Activated B cell treated with CpG ODN at 0.5 μM for 24 hours (primary cell): Measurements from ENCODE around the gene CST7. TPM values are rescaled to one million over a fixed set of nuclear protein-coding genes. Genes with fewer than 3 reads are reported as not detected.

Experiments used
- ATAC-seq: fragments of 200-7000 bp; cut with Tn5 transposase; one replicate; pipeline ENCODE4 v1.10.0; 2021; ENCODE audit warnings: low read depth, mild to moderate bottlenecking, moderate library complexity
- CTCF ChIA-PET: fragments of 350-600 bp; sonication (Branson Sonifier 250); formaldehyde crosslinking; loops from one replicate; lab custom pipeline; 2021; ENCODE audit warnings: antibody characterized with exemption; lab: Charles Lee
- POLR2A ChIA-PET: fragments of 350-600 bp; sonication (Branson Sonifier 250); formaldehyde crosslinking; loops from one replicate; lab custom pipeline; 2021; ENCODE audit warnings: antibody characterized with exemption; lab: Charles Lee
- DNase-seq: peaks from one replicate; pipeline ENCODE4 v3.0.0; 2022
- H3K27ac Mint-ChIP-seq: one replicate; pipeline ENCODE4 v1.8.0; 2020; ENCODE audit warnings: mixed read lengths
- H3K27me3 Mint-ChIP-seq: one replicate; pipeline ENCODE4 v1.8.0; 2021; ENCODE audit warnings: mixed read lengths
- H3K36me3 Mint-ChIP-seq: one replicate; pipeline ENCODE4 v1.8.0; 2021; ENCODE audit warnings: low read depth, mixed read lengths
- H3K4me1 Mint-ChIP-seq: one replicate; pipeline ENCODE4 v1.8.0; 2021; ENCODE audit warnings: mixed read lengths
- H3K4me3 Mint-ChIP-seq: one replicate; pipeline ENCODE4 v1.8.0; 2020; ENCODE audit warnings: mild to moderate bottlenecking, mixed read lengths
- H3K9me3 Mint-ChIP-seq: one replicate; pipeline ENCODE4 v1.8.0; 2020; ENCODE audit warnings: mixed read lengths
- intact Hi-C: fragments of 100-400 bp; cut with micrococcal nuclease; formaldehyde crosslinking; loops from one replicate; pipeline ENCODE4 v1.15.1; 2024
- total RNA-seq: library from RNA; stranded (reverse); gene quantifications from 2 replicates; pipeline ENCODE4 v1.2.3, GENCODE V29; 2022
- TF ChIP-seq, protein P1 (sequence below): fragments of 200-600 bp; IDR thresholded peaks from one replicate; pipeline ENCODE4 v1.8.0; 2022; ENCODE audit warnings: antibody characterized with exemption, mild to moderate bottlenecking

Gene CST7
- total RNA-seq, 1 donor from 2014 or later, result 1.0 TPM

DNA sequence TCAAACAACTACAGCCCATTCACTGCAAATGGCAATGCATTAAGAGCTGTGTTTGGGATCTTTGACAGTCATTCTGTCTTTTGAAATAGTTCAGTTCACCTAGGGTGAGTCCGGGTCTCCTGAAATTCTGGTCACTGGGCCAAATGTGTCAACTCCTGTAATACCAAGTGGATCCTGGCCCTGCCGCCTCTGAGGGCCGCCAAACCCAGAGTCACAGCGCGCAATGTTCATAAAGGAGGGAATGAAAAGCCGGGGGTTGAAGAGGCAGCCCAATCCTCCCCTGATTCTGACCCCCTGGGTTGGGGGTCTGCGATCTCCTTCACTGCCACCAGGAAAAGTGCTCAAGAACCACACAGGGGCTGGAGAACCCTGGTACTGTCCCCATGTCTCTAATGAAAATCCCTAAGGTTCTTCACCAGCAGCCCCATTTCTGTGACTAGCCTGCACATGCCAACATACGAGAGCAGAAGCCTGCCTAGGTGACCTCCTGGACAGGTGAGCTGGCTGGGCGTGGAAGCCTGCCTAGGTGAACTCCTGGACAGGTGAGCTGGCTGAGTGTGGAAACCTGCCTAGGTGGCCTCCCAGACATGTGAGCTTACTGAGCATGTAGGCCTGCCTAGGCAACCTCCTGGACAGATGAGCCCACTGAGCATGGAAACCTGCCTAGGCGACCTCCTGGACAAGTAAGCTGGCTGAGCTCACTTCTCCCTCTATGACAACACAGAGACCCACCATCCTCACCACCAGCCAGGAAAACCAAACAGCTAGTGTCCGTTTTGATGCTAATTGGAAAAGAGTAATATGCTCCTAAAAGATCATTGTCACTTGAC, 59.5 kb downstream of the CST7 start:
- no peak overlapping the region for H3K27ac Mint-ChIP-seq

More for the DNA sequence above, 59.5 kb downstream of the CST7 start:
- ChIA-PET POLR2A (no interaction called here), CTCF (no interaction called here)
- Mint-ChIP-seq H3K4me1 (no peaks in the 10 kb centered on the region), H3K4me3 (no peak overlapping the region), H3K9me3 (no peaks in the 10 kb centered on the region), H3K27me3 (no peaks in the 10 kb centered on the region), H3K36me3 (peaks cover 93% of the 10 kb centered on the region)
- DNase-seq, result no peak
- no peak for ATAC-seq
- TF ChIP-seq, protein P1, sequence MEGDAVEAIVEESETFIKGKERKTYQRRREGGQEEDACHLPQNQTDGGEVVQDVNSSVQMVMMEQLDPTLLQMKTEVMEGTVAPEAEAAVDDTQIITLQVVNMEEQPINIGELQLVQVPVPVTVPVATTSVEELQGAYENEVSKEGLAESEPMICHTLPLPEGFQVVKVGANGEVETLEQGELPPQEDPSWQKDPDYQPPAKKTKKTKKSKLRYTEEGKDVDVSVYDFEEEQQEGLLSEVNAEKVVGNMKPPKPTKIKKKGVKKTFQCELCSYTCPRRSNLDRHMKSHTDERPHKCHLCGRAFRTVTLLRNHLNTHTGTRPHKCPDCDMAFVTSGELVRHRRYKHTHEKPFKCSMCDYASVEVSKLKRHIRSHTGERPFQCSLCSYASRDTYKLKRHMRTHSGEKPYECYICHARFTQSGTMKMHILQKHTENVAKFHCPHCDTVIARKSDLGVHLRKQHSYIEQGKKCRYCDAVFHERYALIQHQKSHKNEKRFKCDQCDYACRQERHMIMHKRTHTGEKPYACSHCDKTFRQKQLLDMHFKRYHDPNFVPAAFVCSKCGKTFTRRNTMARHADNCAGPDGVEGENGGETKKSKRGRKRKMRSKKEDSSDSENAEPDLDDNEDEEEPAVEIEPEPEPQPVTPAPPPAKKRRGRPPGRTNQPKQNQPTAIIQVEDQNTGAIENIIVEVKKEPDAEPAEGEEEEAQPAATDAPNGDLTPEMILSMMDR, result no peak
- intact Hi-C loops, result no loop called here

Other genes starting within 250 kb of the CST7 start
- gene APMAP, start 43.5 kb downstream of the CST7 start, total RNA-seq, result 22.3 and 24.9 TPM in 2 replicates
- gene ACSS1, start 108.9 kb downstream of the CST7 start, total RNA-seq, result 30.5 and 34.4 TPM in 2 replicates
- not detected in 2 replicates for gene VSX1, start 132.9 kb downstream of the CST7 start, total RNA-seq
- gene ENTPD6, start 246.4 kb downstream of the CST7 start, total RNA-seq, result 37.2 and 44.4 TPM in 2 replicates